Progenitor cell of endocrine pancreas (in vitro differentiated cells): ENCODE measurements around the gene FABP7. TPM values are rescaled to one million over a fixed set of nuclear protein-coding genes. Genes with fewer than 3 reads are reported as not detected.

ENCODE experiments used
- DNase-seq: peaks from one replicate; pipeline ENCODE4 v3.0.0; 2021; ENCODE audit warnings: low spot score; ENCODE audit not compliant: unreplicated experiment
- H3K27ac Mint-ChIP-seq: 2 replicates; pipeline ENCODE4 v1.8.0; 2021; ENCODE audit warnings: mild to moderate bottlenecking, moderate library complexity, mixed read lengths
- H3K27me3 Mint-ChIP-seq: 2 replicates; pipeline ENCODE4 v1.8.0; 2021; ENCODE audit warnings: mixed read lengths
- H3K36me3 Mint-ChIP-seq: 2 replicates; pipeline ENCODE4 v1.8.0; 2022; ENCODE audit warnings: mixed read lengths; ENCODE audit not compliant: insufficient read depth
- H3K4me1 Mint-ChIP-seq: 2 replicates; pipeline ENCODE4 v1.8.0; 2021; ENCODE audit warnings: low read depth, mixed read lengths
- H3K4me3 Mint-ChIP-seq: 2 replicates; pipeline ENCODE4 v1.8.0; 2021; ENCODE audit warnings: low read depth, mild to moderate bottlenecking, moderate library complexity, mixed read lengths
- H3K9me3 Mint-ChIP-seq: 2 replicates; pipeline ENCODE4 v1.8.0; 2021; ENCODE audit warnings: low read depth, mixed read lengths
- CTCF ChIP-seq: fragments of 200-600 bp; sonication (generic); IDR thresholded peaks from one replicate; pipeline ENCODE4 v1.5.0; 2021; ENCODE audit warnings: antibody characterized with exemption, mild to moderate bottlenecking; ENCODE audit not compliant: unreplicated experiment
- total RNA-seq: library from RNA; stranded (reverse); gene quantifications from 2 replicates; pipeline ENCODE4 v1.2.1, GENCODE V29; 2021

FABP7 gene
- total RNA-seq, 1 donor from 2014 or later, result 7.2 TPM

DNA sequence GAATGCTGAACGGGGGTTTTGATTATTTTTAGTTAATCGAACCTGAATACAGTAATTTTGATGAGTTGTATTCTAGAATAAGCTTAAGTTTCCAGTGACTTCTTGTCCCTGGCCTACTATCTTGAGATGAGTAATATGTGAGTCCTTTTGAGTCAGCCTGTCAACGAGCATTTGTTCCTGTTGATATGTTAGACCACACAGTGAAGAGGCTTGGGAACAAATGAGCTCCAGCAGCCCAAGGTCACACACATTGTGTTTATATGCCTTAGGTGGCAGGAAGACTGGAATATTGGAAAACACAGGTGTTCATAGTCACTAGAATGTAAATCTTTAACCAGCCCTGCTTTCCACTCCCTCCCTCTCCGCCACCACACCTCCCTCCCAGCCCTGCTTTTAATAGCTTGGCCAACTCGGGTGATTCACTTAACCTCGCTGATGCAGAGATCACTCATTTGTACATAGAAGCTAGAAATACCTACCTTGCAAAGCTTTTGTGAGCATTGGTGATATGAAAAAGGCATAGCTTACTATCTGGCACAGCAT lies 18.7 kb downstream of the FABP7 start:
- no peak for TF ChIP-seq CTCF
- peaks cover 45% of the 10 kb centered on the region for H3K4me1 Mint-ChIP-seq
- no peak for DNase-seq
- no peaks in the 10 kb centered on the region for H3K36me3 Mint-ChIP-seq
- peak overlapping the region; percentile 18 for H3K4me3 Mint-ChIP-seq
- no peaks in the 10 kb centered on the region for H3K9me3 Mint-ChIP-seq
- no peaks in the 10 kb centered on the region for H3K27me3 Mint-ChIP-seq
- peak overlapping the region; percentile 88 for H3K27ac Mint-ChIP-seq

DNA sequence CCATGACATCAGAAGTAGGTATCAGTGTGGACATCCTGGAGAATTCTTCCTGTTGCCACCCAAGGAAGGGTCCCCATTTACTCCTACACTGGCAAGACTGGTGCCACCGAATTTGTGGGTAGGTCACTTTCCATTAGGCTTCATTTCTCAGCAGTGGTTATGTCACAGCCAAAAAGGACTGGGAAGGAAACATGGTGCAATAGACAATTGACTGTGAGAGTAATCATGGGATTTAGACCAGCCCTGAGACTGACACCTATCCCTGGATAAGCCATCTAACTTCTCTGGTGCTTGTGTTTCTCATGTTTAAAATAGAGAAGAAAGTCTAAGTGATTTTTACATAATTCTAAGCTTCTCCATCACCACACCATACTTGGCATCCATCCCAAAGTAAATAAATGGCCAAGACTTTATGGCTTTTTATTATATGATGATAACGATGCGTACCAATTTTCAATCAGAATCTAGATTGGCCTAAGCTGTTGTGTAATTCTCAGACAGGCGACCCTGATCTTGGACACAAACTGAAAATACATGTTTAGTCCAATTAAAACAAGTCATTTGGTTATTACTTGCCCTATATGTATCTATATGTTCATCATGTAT lies 19.7 kb downstream of the FABP7 start:
- TF ChIP-seq CTCF, result no peak
- no peak for DNase-seq
- H3K36me3 Mint-ChIP-seq, result peaks cover 2% of the 10 kb centered on the region
- H3K27ac Mint-ChIP-seq, result peak overlapping the region; percentile 85
- H3K27me3 Mint-ChIP-seq, result no peaks in the 10 kb centered on the region
- H3K4me3 Mint-ChIP-seq, result no peak overlapping the region
- H3K9me3 Mint-ChIP-seq, result no peaks in the 10 kb centered on the region
- peaks cover 48% of the 10 kb centered on the region for H3K4me1 Mint-ChIP-seq

DNA sequence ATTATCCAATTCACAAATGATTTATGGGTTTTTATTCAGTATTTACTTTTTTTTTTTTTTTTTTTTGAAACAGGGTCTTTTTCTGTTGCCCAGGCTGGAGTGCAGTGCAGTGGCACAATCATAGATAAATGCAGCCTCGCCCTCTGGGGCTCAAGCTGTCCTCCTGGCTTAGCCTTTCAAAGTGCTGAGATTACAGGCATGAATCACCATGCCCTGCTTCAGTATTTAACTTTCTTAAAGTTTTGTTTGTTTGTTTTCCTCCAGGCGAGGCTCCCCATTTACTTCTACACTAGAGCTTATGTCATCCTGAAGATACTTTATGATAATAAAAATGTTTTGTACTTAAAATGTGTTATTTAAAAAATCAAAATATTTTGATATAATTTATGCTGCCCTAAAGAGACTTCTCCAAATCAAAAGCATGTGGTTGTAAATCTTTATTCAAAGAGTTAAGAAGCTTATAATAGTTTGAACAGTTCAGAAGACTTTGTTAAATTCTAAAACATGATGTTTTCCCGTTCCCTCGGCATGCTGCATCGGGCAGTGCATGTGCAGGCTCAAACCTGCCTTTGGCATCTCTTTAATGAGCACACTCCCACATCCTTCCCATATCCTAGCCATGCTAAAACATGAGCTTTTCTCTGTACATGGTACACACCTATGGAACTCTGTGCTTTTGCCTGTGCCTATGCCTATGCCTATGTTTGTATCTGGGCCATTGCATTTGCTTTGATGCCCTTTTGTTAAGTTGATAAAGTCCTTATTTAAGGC lies 20.6 kb downstream of the FABP7 start:
- H3K9me3 Mint-ChIP-seq, result no peaks in the 10 kb centered on the region

DNA sequence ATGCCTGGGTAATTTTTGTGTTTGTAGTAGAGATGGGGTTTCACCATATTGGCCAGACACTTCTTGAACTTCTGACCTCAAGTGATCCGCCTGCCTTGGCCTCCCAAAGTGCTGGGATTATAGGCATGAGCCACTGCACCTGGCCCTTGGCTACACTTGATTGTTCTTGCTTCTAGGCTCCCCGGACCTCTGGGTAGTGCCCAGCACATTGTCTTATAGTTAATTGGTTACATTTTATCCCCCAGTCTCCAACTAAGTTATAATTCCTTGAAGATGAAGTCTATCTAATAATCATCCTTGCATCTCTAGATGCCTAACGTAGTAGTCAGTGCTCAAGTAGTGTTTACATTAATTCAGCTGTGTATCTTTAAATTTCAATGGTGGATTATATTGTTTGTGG lies 21.4 kb downstream of the FABP7 start:
- Mint-ChIP-seq H3K27me3 (no peaks in the 10 kb centered on the region), H3K9me3 (no peaks in the 10 kb centered on the region), H3K4me1 (peaks cover 48% of the 10 kb centered on the region), H3K36me3 (peaks cover 2% of the 10 kb centered on the region), H3K4me3 (no peak overlapping the region), H3K27ac (peak overlapping the region; percentile 2)
- DNase-seq, result no peak
- TF ChIP-seq CTCF, result no peak

More for the DNA sequence above, 20.6 kb downstream of the FABP7 start:
- Mint-ChIP-seq H3K27ac (peak overlapping the region; percentile 2), H3K4me3 (no peak overlapping the region), H3K27me3 (no peaks in the 10 kb centered on the region), H3K4me1 (peaks cover 48% of the 10 kb centered on the region), H3K36me3 (peaks cover 2% of the 10 kb centered on the region)
- DNase-seq, result no peak
- TF ChIP-seq CTCF, result no peak

GRCh38 chr6:122801397-122801796 lies 21.9 kb downstream of the FABP7 start:
- Mint-ChIP-seq H3K4me3 (no peak overlapping the region), H3K4me1 (peaks cover 48% of the 10 kb centered on the region), H3K27me3 (no peaks in the 10 kb centered on the region), H3K9me3 (no peaks in the 10 kb centered on the region), H3K27ac (no peak overlapping the region), H3K36me3 (peaks cover 2% of the 10 kb centered on the region)
- TF ChIP-seq CTCF, result no peak
- DNase-seq, result no peak
